Panc1 (cell line): ENCODE data around the gene LRRN3.

Source experiments
- CTCF ChIP-seq: fragments of 450-650 bp; IDR thresholded peaks from 2 replicates; pipeline ENCODE4 v1.5.1; 2017; ENCODE audit warnings: mild to moderate bottlenecking
- POLR2AphosphoS5 ChIP-seq: IDR thresholded peaks from 2 replicates; pipeline ENCODE4 v1.6.1; 2012; ENCODE audit warnings: mild to moderate bottlenecking, low read depth, low read length, moderate library complexity
- REST ChIP-seq, 2 experiments: IDR thresholded peaks; 2 replicates each; pipeline ENCODE4 v1.6.1; 2011 to 2012; ENCODE audit warnings: low read depth in 2 of 2, control low read depth in 1 of 2, low read length in 1 of 2, mild to moderate bottlenecking in 1 of 2, moderate library complexity in 1 of 2; ENCODE audit not compliant: insufficient read depth in 1 of 2
- SIN3A ChIP-seq: IDR thresholded peaks from 2 replicates; pipeline ENCODE4 v1.6.1; 2012; ENCODE audit warnings: low read depth, mild to moderate bottlenecking, low read length, moderate library complexity, borderline replicate concordance; ENCODE audit not compliant: insufficient read depth

GRCh38 chr7:111053035-111053434 lies 37.9 kb upstream of the LRRN3 start:
- TF ChIP-seq CTCF (no peak), POLR2AphosphoS5 (no peak), REST (IDR thresholded peaks at IDR 0.05; ENCODE audit: insufficient read depth in 1 of 2, low read depth in 2 of 2, low read length in 1 of 2) (no peak), SIN3A (no peak)
